HG03045 (cell line): ENCODE results near the gene GDPD4.
"Not testable (repeated sequence)": the region's sequence is repeated elsewhere in the genome, so short reads cannot be mapped to it uniquely, and the experiment has no call there.

ENCODE experiments used
- ATAC-seq: cut with Tn5 transposase; IDR thresholded peaks from one replicate; pipeline ENCODE4 v1.9.1; 2021; ENCODE audit warnings: mild to moderate bottlenecking, moderate library complexity; ENCODE audit not compliant: unreplicated experiment

Gene GDPD4

GRCh38 chr11:77301510-77301909, at the start of gene GDPD4:
TSS of gene GDPD4 (minus strand) at chr11:77301686. CDS start at chr11:77285137, 16,549 bp downstream.
- ATAC-seq: no peak

- ATAC-seq: no peak
Measured at GRCh38 chr11:77347948-77348347, 46.5 kb upstream of the GDPD4 start.

- no peak for ATAC-seq
Measured at GRCh38 chr11:77346906-77347603, 45.6 kb upstream of the GDPD4 start.

- no peak for ATAC-seq
Measured at GRCh38 chr11:77345621-77346020, 44.1 kb upstream of the GDPD4 start.

GRCh38 chr11:77340501-77340900, 39.0 kb upstream of the GDPD4 start:
- ATAC-seq: no peak

GRCh38 chr11:77332259-77332658, 30.8 kb upstream of the GDPD4 start:
- no peak for ATAC-seq

- no peak for ATAC-seq
Measured at GRCh38 chr11:77325159-77325558, 23.7 kb upstream of the GDPD4 start.

- ATAC-seq: no peak
Measured at GRCh38 chr11:77324508-77324907, 23.0 kb upstream of the GDPD4 start.

GRCh38 chr11:77322926-77323590, 21.6 kb upstream of the GDPD4 start:
- ATAC-seq: no peak

- ATAC-seq: no peak
Measured at GRCh38 chr11:77322506-77322905, 21.0 kb upstream of the GDPD4 start.

GRCh38 chr11:77320351-77320750, 18.9 kb upstream of the GDPD4 start:
- ATAC-seq: no peak

- no peak for ATAC-seq
Measured at GRCh38 chr11:77318600-77318999, 17.1 kb upstream of the GDPD4 start.

- no peak for ATAC-seq
Measured at GRCh38 chr11:77316733-77317342, 15.4 kb upstream of the GDPD4 start.

- no peak for ATAC-seq
Measured at GRCh38 chr11:77312107-77312506, 10.6 kb upstream of the GDPD4 start.

- ATAC-seq: no peak
Measured at GRCh38 chr11:77311701-77312100, 10.2 kb upstream of the GDPD4 start.

GRCh38 chr11:77310721-77311120, 9.2 kb upstream of the GDPD4 start:
- ATAC-seq: no peak

- no peak for ATAC-seq
Measured at GRCh38 chr11:77309401-77310085, 8.1 kb upstream of the GDPD4 start.

GRCh38 chr11:77308838-77309237, 7.4 kb upstream of the GDPD4 start:
- no peak for ATAC-seq

GRCh38 chr11:77303328-77303727, 1.8 kb upstream of the GDPD4 start:
- no peak for ATAC-seq

GRCh38 chr11:77302752-77303151, 1.3 kb upstream of the GDPD4 start:
- ATAC-seq: no peak

- ATAC-seq: no peak
Measured at GRCh38 chr11:77300695-77301094, 791 bp downstream of the GDPD4 start.

- not testable (repeated sequence) for ATAC-seq
Measured at GRCh38 chr11:77300028-77300427, 1.5 kb downstream of the GDPD4 start.
